GM21515 (cell line): Measurements from ENCODE around the gene TTC1.
"Not testable (repeated sequence)": the region's sequence is repeated elsewhere in the genome, so short reads cannot be mapped to it uniquely, and the experiment has no call there.

Experiments
- ATAC-seq: cut with Tn5 transposase; IDR thresholded peaks from one replicate; pipeline ENCODE4 v1.9.1; 2021; ENCODE audit not compliant: unreplicated experiment

The TTC1 gene

DNA sequence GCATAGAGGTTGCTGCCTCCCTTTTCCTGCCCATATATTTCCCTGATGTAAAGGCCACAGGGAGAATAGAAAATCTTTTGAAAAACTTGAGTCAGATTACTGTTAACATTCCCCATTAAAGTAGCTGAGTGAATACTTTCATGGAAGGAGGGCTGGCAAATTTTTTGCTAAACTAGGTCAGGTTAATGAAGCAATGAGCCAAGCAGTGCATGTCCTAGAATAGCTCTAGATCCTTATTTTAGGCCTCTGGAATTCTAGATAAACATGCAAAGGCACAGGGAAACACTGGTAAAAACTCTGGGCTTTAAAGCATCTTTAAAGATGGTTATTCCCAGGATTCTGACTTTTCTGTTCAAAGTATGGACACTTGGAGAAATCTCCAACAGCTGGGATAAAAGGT lies 27.9 kb downstream of the TTC1 start:
- ATAC-seq: no peak

DNA sequence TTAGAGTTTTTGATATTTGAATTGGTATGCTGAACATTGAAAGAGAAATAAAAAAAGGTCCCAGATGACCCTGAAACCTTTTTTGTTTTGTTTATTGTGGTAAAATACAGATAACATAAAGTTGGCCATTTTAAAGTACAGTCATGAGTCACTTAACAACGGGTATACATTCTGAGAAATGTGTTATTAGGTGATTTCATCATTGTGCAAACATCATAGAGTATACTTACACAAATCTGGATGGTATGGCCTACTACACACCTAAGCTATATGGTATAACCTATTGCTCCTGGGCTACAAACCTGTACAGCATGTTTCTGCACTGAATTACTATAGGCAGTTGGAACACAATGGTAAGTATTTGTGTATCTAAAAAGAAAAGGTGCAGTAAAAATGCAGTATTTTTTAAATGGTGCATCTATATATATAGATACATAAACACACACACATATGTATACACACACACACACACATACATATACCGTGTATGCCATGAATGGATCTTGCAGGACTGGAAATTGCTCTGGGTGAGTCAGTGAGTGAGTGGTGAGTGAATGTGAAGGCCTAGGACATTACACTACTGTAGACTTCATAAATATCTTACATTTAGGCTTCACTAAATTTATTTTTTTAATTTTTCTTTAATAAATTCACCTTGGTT lies 31.0 kb downstream of the TTC1 start:
- ATAC-seq: no peak

DNA sequence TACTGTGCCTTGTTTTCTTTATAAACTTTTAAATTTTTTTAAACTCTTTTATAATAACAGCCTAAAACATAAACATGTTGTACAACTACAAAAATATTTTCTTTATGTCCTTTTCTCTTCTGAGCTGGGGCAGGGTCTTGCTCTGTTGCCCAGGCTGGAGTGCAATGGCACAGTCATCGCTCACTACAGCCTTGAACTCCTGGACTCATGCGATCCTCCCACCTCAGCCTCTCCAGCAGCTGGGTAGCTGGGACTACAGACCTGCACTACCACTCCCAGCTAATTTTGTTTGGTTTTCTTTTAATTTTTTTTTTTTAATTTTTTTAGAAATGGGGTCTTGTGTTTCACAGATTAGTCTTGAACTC lies 31.5 kb downstream of the TTC1 start:
- ATAC-seq: no peak

DNA sequence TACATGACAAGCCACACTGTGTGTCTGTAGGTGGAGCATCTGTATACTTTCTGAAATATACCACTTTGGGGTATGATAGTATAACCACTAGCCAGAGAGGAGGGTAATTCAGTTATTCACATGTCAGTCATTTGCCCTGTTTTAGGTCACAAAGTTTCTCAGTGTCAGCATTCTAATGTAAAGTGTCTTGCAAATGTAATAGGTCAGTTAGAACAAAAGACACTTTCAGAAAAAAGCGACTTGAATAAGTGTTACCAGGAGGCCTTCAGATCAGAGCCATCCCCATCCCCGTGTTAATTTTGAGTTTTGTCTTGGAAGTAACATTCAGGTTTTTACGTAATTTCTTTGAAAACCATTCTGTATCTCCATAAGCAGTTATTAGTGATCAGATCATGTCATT lies 33.7 kb downstream of the TTC1 start:
- no peak for ATAC-seq

DNA sequence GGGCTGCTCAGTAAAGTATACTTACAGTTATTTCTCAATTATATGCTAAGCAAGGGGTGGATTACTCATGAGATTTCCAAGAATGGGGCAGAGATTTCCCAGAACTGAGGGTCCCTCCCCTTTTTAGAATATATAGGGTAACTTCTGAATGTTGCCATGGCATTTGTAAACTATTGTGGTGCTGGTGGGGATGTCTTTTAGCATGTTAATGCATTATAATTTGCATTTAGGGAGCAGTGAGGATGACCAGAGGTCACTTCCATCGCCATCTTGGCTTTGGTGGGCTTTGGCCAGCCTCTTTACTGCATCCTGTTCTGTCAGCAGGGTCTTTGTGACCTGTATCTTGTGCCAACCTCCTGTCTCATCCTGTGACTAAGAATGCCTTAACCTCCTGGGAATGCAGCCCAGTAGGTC lies 35.5 kb downstream of the TTC1 start:
- no peak for ATAC-seq

DNA sequence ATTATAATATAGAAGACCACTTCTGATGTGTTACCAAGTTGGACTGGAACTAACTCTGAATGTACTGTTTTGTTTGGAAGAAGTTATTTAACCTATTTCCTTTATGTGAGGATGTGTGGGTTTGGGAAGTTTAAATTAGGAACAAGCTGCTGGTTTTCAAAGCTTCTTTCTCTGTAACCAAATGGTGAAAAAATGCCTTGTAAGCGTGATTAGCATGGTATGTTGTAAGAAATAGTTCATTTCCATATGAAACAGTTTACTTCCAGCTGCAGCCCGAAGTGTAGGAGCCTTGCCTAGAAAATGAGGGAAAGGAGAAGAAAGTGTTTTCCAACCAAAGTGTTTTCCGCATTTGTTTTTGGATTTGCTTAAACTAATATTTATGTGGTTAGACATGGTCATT lies 36.0 kb downstream of the TTC1 start:
- ATAC-seq: no peak

DNA sequence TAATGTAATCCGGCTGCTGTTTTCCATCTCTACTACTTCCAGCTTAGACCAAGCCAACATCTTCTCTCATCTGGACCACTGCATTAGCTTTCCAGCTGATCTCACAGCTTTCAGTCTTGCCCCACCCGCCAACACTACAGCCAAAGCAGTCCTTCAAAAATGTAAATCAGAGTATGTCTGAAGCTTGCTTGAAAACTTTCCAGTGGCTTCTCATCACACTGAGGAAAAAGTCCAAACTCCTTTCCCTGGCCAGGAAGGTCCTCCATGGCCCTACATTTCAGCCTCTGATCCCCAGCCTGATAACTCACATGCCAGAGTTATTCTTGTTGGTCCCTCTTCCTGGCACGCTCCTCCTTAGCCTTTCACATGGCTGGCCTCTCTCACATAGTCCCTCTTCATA lies 38.5 kb downstream of the TTC1 start:
- ATAC-seq: no peak

DNA sequence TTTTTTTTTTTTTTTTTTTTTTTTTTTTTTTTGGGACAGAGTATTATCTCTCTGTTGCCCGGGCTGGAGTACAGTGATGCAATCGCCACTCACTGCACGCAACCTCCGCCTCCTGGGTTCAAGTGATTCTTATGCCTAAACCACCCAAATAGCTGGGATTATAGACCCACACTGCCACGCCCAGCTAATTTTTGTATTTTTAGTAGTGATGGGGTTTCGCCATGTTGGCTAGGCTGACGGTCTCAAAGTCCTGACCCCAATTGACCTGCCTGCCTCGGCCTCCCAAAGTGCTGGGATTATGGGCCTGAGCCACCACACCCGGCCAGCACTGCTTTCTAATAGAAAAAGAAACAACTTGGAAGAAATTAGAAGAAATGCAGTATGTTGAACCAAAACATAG lies 39.2 kb downstream of the TTC1 start:
- no peak for ATAC-seq

DNA sequence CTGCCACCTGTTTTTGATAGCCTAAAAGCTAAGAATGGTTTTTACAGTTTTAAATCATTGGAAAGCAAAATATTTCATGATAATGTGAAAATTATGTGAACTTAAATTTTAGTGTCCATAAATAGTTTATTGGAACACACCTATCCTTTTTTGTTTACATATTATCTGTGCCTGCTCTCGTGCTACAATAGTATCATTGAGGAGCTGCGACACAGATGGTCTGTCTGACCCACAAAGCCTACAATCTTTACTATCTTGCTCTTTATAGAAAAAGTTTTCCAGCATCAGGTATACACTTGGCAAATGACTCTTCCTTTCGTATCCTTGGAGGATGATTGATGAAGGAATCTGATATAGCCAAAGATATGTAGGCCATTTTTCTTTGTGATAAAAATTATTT lies 40.2 kb downstream of the TTC1 start:
- no peak for ATAC-seq

DNA sequence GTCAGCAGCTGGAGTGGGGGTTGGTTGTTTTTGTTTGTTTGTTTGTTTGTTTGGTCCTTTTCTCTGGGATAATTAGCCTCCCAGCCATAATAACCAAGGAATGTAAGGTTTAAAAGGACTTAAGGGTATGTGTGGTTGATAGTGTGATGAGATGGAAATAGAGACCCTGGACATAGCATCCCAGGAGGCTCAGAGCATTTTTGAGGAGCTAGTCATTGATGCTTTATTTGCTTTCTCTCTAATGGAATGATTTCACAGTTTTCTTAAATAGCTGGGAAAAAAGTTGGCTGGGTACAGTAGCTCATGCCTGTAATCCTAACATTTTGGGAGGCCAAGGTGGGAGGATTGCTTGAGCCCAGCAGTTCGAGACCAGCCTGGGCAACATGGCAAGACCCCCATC lies 45.1 kb downstream of the TTC1 start:
- ATAC-seq: no peak

DNA sequence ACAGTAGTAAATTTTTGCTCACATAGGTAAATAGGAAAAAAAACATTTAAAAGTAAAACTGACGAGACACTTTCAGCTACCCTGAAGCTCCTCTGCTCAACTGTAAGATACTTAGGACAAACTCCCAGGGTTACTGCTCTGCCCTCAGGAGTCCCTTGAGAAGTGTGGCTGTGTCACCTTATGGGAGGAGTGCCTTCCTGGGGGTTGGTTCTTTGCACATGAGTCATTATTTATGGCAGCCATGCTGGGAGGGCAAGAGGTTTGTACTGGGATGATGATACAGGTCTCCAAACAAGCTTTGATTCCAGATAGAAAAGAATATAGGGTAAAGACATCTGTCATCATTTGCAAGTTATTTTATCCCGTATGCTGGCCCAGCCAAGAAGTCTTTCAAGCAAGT lies 45.9 kb downstream of the TTC1 start:
- no peak for ATAC-seq

DNA sequence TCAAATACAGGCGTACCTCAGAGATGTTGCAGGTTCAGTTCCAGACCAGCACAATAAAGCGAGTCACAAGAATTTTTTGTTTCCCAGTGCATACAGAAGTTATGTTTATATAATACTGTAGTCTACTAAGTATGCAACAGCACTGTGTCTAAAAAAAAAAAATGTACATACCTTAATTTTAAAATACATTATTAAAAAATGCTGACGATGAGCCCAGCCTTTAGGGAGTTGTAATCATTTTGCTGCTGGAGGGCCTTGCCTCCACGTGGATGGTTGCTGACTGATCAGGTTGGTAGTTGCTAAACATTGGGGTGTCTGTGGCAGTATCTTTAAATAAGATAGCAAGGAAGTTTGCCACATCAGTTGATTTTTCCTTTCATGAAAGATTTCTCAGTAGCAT lies 48.3 kb downstream of the TTC1 start:
- no peak for ATAC-seq

DNA sequence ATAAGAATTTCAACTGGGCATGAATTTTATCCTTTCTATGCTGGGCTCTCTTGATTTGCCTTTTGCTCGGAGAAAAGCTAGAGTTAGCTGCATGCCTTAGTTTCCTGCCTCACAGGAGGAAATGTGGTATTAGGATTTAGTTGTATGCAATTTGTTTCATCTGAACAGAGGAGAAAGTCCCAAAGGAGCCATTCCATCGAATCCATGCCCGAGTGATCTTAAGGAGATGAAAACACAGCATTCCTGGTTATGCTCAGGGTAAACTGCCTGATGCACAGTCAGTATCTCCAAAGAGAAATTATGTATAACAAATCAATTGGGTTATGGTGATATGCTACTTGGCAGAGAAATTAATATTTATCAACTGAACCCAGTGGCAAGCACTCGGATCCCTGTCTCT lies 51.1 kb downstream of the TTC1 start:
- ATAC-seq: no peak

DNA sequence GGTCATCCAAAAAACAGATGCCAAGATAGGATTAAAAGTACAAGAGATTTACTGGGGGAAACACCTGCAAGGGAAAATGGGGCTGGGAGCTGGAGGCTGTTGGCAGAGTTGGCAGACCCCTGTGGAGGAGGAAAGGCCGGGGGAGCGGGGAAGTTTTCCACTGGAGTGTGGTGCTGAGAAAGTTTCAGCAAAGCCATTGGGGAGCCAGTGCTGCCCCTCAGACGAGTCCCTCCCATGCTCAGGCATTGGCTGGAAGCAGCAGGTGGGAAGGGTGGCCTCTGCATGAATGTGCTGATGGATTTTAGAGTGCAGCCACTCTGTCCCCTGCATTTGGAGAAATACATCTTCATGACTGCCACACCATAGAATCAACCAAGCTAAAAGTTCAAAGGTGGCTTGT lies 52.8 kb downstream of the TTC1 start:
- ATAC-seq: no peak

DNA sequence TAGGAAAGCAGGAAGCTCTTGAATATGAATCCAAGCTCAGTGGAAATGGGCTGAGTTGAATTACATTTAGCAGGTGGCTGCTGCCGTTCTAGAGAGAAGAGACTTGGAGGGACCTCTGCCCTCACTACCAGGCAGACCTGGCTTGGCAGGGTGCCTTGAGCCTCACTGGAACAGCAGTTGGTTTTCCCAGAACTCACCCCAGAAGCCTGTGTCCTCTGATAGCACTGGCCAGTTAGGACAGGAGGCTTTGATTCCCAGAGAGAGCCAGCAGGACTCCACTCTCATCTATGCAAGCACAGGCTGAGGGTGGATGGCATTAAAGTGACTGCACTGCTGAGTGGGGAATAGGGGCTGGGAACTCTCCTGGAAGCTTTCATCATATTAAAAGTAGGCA lies 55.5 kb downstream of the TTC1 start:
- ATAC-seq: no peak

DNA sequence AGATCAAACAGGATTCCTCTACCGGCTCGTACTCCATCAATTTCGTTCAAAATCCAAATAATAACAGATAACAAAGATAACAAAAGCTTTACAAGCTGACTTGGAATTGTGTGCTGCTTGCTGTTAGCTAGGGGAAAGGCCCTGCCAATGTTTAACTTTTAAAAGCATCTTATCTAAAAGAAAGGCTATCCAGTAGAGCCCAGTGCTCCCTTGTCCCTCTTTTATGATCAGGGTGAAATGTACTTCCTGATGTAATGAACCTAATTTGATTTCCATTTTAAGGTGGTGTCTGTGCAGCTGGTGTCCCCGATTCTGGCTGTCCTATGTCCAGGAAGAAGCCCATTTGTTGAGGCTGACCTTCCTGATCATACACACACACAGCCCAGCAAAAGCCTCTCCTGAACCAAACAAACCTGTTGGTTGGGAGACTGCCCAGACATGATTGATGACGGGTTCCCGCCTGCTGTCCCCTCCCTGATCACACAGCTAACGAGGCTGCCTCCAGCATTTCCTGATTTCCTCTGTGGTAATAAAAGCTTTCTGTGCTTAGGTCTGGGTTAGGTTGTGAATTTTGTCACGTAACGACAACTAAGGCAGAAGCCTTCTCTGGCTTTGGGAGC lies 56.2 kb downstream of the TTC1 start:
- ATAC-seq: no peak

DNA sequence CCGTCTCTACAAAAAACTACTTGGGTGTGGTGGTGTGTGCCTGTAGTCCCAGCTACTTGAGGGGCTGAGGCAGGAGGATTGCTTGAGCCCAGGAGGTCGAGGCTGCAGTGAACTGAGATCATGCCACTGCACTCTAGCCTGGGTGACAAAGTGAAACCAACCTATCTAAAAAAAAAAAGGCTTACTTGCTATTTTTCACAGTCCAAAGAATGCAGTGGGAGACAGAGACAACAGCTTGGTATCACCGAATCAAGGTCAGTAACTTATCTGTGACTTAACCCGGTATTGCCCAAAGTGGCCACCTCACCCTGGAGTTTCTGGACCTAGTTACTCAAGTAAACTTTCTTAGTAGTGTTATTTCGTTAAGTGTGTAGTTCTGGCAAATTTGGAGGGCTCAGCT lies 60.2 kb downstream of the TTC1 start:
- ATAC-seq: not testable (repeated sequence)

DNA sequence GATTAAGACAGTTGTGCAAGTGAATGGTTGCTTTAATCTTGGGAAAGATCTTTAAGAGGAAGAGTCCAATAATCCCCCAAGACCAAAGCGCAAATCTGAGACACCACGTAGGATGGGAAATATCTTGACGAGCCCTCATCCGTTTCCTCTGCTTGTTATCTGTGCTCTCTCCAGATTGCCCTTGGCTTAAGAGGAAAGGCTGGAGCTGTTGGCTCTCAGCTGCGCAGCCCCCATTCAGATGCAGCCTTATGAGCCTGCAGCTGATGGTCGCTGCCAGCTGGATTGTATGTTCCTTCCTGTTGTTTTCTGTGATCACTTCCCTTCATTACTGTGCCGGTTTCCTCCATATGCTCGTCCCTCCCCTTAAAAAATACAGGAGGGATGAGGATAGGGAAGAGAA lies 62.6 kb downstream of the TTC1 start:
- ATAC-seq: no peak

DNA sequence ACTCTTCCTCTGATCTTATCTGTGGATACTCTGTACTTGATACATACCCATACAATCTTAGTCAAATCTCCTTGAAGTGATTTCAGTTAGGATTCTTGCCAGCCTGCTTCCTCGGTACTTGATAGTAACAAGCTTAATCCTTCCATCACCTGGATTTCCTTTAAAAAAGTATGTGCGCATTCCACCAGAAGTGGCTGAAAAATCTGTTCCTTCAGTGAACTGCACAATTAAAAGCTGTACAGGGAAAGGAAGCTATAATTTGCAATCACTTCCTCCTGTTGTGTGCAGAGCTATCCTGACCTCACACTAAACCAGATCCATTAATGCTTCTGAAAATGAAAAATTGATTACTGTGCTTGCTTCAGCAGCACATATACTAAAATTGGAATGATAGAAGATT lies 63.0 kb downstream of the TTC1 start:
- ATAC-seq: no peak

DNA sequence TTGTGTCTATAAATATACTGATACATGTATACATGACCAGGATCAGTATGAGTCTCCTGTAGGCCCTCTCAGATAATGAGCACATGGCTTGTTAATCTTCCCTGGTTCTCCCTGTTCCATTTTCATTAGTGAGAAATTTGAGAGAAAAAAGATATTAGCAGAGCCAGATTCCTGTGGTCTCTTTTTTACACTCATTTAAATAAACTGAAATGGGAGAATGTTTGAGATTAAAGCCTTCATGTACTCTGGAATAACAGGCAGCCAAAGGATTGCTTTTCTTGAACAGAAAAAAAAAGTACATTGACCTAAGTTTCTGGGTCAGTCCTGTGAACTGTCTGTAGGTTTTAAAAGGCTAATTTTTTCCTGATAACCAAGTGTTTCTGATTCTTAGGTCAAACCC lies 66.1 kb downstream of the TTC1 start:
- no peak for ATAC-seq

DNA sequence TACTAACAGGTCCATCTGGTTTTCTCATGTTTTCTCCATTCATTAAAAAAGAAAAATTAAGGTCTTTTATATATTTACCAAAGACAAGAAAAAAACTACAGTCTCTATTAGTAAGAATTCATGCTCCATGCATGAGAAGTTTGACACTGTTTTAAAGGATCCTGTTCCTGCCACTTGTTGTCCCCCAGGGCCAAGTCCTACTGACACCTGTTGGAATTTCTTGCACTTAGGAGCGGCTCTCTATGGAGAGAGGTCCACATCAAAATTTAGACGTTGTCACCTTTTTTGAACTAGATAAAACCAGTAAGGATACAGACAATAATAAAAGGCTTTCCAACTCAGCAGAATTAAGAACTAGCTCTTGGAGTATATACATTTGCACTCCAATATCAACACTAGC lies 68.1 kb downstream of the TTC1 start:
- no peak for ATAC-seq

DNA sequence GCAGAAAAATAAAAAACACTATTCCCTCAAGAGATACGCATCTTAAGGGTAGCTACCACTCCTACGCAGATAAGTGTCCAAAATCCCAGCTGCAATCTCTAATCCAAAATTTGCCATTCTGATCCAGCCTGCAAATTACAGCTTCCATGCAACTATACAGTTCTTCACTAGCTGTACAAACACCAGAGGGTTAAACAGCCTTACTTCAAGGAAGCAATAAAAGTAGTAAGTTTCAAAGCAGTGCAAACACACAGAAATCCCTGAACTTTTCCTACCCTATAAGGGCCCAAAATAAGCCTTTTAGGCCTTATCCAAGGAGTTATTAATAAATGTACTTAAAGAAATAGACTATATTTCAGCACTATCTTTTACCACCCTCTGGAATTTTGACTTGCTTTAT lies 70.8 kb downstream of the TTC1 start:
- ATAC-seq: no peak

DNA sequence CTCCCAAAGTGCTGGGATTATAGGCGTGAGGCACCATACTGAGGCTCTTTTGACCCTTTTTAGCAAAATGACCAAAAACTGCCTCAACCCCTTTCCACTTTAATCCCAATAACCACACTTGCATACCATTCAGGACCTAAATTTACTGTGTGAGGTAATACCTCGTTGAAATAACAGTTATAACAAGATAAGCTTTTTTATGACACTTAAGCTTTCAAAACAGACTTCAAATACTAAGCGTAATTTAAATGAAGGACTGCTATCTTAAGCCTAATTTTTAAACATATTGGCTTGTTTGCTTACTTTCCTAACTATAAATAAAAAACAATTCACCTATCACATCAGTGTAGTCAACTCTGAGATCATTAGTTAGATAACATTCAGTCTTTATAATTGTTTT lies 72.6 kb downstream of the TTC1 start:
- no peak for ATAC-seq
